Keratinocyte (primary cell): ENCODE measurements around the gene TTPAL. TPM values are rescaled to one million over a fixed set of nuclear protein-coding genes. Genes with fewer than 3 reads are reported as not detected.

Source experiments
- DNase-seq: peaks from one replicate; pipeline ENCODE4 v3.0.0-alpha.2; 2011; ENCODE audit warnings: low read depth, missing footprints, low spot score
- FAIRE-seq: peaks from 2 replicates; lab custom pipeline; 2011; peaks lifted over from hg19 to GRCh38; lab: Jason Lieb, UNC
- H2AFZ ChIP-seq: 2 replicates; pipeline ENCODE4 v1.6.0; 2012; ENCODE audit warnings: low read length, control low read depth, inconsistent platforms; ENCODE audit not compliant: control insufficient read depth
- H3K27ac ChIP-seq: 2 replicates; pipeline ENCODE4 v1.5.1; 2011; ENCODE audit warnings: low read length; ENCODE audit not compliant: control insufficient read depth, insufficient read depth
- H3K27me3 ChIP-seq: 3 replicates; pipeline ENCODE4 v1.6.0; 2011; ENCODE audit warnings: low read length; ENCODE audit not compliant: control insufficient read depth, insufficient read depth; ENCODE audit errors: extremely low read depth
- H3K36me3 ChIP-seq, 2 experiments: 2 replicates in 1 of 2; 3 replicates in 1 of 2; pipeline ENCODE4 v1.5.1; 2011; ENCODE audit warnings: low read length in 2 of 2, mild to moderate bottlenecking in 1 of 2; ENCODE audit not compliant: control insufficient read depth in 2 of 2, insufficient read depth in 2 of 2; ENCODE audit errors: extremely low read depth in 1 of 2
- H3K4me1 ChIP-seq: 3 replicates; pipeline ENCODE4 v1.5.1; 2011; ENCODE audit warnings: low read length; ENCODE audit not compliant: control insufficient read depth, insufficient read depth; ENCODE audit errors: extremely low read depth
- H3K4me2 ChIP-seq: 3 replicates; pipeline ENCODE4 v1.6.0; 2011; ENCODE audit warnings: low read depth, low read length; ENCODE audit not compliant: control insufficient read depth, insufficient read depth; ENCODE audit errors: extremely low read depth
- H3K4me3 ChIP-seq, 3 experiments: fragments of 200-600 bp in 1 of 3; sonication (generic) in 1 of 3; 2 replicates in 2 of 3; 3 replicates in 1 of 3; pipeline ENCODE4 v1.5.1; 2011 to 2016; ENCODE audit warnings: low read length in 3 of 3, mild to moderate bottlenecking in 3 of 3, control low read depth in 2 of 3, inconsistent platforms in 1 of 3, low read depth in 1 of 3, mixed read lengths in 1 of 3, mixed run types in 1 of 3, moderate library complexity in 1 of 3; ENCODE audit not compliant: control insufficient read depth in 2 of 3, insufficient read depth in 2 of 3; ENCODE audit errors: extremely low read depth in 1 of 3
- H3K79me2 ChIP-seq: 2 replicates; pipeline ENCODE4 v1.6.0; 2012; ENCODE audit warnings: low read length; ENCODE audit not compliant: control insufficient read depth, insufficient read depth
- H3K9ac ChIP-seq: 3 replicates; pipeline ENCODE4 v1.6.0; 2011; ENCODE audit warnings: low read length; ENCODE audit not compliant: control insufficient read depth, insufficient read depth; ENCODE audit errors: extremely low read depth
- H3K9me1 ChIP-seq: 3 replicates; pipeline ENCODE4 v1.6.0; 2011; ENCODE audit warnings: low read length; ENCODE audit not compliant: control insufficient read depth, insufficient read depth; ENCODE audit errors: extremely low read depth
- H3K9me3 ChIP-seq: 2 replicates; pipeline ENCODE4 v1.5.1; 2012; ENCODE audit warnings: low read depth, low read length; ENCODE audit not compliant: control insufficient read depth
- H4K20me1 ChIP-seq: 3 replicates; pipeline ENCODE4 v1.6.0; 2011; ENCODE audit warnings: low read length; ENCODE audit not compliant: control insufficient read depth, insufficient read depth; ENCODE audit errors: extremely low read depth
- CTCF ChIP-seq, 3 experiments: IDR thresholded peaks in 1 of 3; conservative IDR thresholded peaks in 1 of 3; optimal IDR thresholded peaks in 1 of 3; 2 replicates in 2 of 3; 3 replicates in 1 of 3; pipeline versions ENCODE3 to v1.5.1; 2011; ENCODE audit warnings: low read length in 3 of 3, mild to moderate bottlenecking in 3 of 3, moderate library complexity in 2 of 3, control low read depth in 1 of 3, inconsistent platforms in 1 of 3; ENCODE audit not compliant: insufficient read depth in 2 of 3; ENCODE audit errors: extremely low read depth in 1 of 3
- EZH2 ChIP-seq: IDR thresholded peaks from one replicate; pipeline ENCODE4 v1.6.1; 2012; ENCODE audit warnings: inconsistent platforms, mild to moderate bottlenecking, low read length, moderate library complexity
- dilution Hi-C: fragments of 300-500 bp; cut with MboI; formaldehyde crosslinking; loops from one replicate; pipeline ENCODE4 v1.7.0; 2020; ENCODE audit warnings: low sequenced_read_pairs; ENCODE audit not compliant: extremely low pct_ligation_motif_present
- polyA plus RNA-seq, 5 experiments: library from polyadenylated mRNA; depleted of rRNA in 3 of 5; stranded (reverse) in 3 of 5; stranded (forward) in 1 of 5; unstranded in 1 of 5; fragments of >200 nt; gene quantifications; 1 replicate in 1 of 5; 2 replicates in 3 of 5; 3 replicates in 1 of 5; pipeline versions ENCODE4 v1.2.1 to v1.2.3, GENCODE V29; 2011 to 2012; ENCODE audit warnings: missing spikeins in 2 of 5, low read depth in 1 of 5, low replicate concordance in 1 of 5

The TTPAL gene
- polyA plus RNA-seq, 1 donor (not counting 4 experiments of a cell fraction or from before 2014, with no cell fraction given), result 20.0 TPM

GRCh38 chr20:44459271-44459670, 16.4 kb upstream of the TTPAL start:
- no peaks in the 10 kb centered on the region for H3K4me1 ChIP-seq
- H3K36me3 ChIP-seq, result no peaks in the 10 kb centered on the region
- no peak overlapping the region for H3K27ac ChIP-seq
- no peak overlapping the region for H3K4me3 ChIP-seq
- H3K4me2 ChIP-seq, result no peak overlapping the region
- H3K27me3 ChIP-seq, result no peaks in the 10 kb centered on the region
- H4K20me1 ChIP-seq, result no peaks in the 10 kb centered on the region
- no peak for FAIRE-seq
- dilution Hi-C loops, result no loop called here
- TF ChIP-seq CTCF (optimal IDR thresholded peaks at IDR 0.05 in 1 of 3, IDR thresholded peaks at IDR 0.05 in 1 of 3, conservative IDR thresholded peaks at IDR 0.05 in 1 of 3; ENCODE audit: extremely low read depth in 1 of 3, insufficient read depth in 2 of 3, low read length in 3 of 3), result no peak
- TF ChIP-seq EZH2, result no peak
- H3K9ac ChIP-seq, result no peak overlapping the region
- H2AFZ ChIP-seq, result no peak overlapping the region
- DNase-seq, result no peak
- no peaks in the 10 kb centered on the region for H3K9me3 ChIP-seq
- no peaks in the 10 kb centered on the region for H3K79me2 ChIP-seq
- no peaks in the 10 kb centered on the region for H3K9me1 ChIP-seq

- dilution Hi-C loops, result no loop called here
- Histone ChIP-seq H4K20me1 (no peaks in the 10 kb centered on the region), H3K9ac (no peak overlapping the region), H3K27me3 (no peaks in the 10 kb centered on the region), H3K79me2 (no peaks in the 10 kb centered on the region), H3K4me3 (no peak overlapping the region), H3K9me1 (no peaks in the 10 kb centered on the region), H3K9me3 (no peaks in the 10 kb centered on the region), H3K36me3 (no peaks in the 10 kb centered on the region), H3K4me2 (no peak overlapping the region), H3K27ac (no peak overlapping the region), H3K4me1 (peaks cover 4% of the 10 kb centered on the region), H2AFZ (no peak overlapping the region)
- FAIRE-seq (peak; percentile 52), DNase-seq (no peak)
- peak in 2 of 3 experiments; percentile 37 to 55 for TF ChIP-seq CTCF (optimal IDR thresholded peaks at IDR 0.05 in 1 of 3, IDR thresholded peaks at IDR 0.05 in 1 of 3, conservative IDR thresholded peaks at IDR 0.05 in 1 of 3; ENCODE audit: extremely low read depth in 1 of 3, insufficient read depth in 2 of 3, low read length in 3 of 3)
- TF ChIP-seq EZH2, result no peak
Observed at GRCh38 chr20:44460795-44461141, 14.9 kb upstream of the TTPAL start.
